NCI-H446 (cell line): Measurements from ENCODE around the gene MCM8.

ENCODE experiments used
- DNase-seq, 2 experiments: peaks; one replicate each; lab custom pipeline; 2025; lab: John Stamatoyannopoulos, UW

Gene MCM8

DNA sequence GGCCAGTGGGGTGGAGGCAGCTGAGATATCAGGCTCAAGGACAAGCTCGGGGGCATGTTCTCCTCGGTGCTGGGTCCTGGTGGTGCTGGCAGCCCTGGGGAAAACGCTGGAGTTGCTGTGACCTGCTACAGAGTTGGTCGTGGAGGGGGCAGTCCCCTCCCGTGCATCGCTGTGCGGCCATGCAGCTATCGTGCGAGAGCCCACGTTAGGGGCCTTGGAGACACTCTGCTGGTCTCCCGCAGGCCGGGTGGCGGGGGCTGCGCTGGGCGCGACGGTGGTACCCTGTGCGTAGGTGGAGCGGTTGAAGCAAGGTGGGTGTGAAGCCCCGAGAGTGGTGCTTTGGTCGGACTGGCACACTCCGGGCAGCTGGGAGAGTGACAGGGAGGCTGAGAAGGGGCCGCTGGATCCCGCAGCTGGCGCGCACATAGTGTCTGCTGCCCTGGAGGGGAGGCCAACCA lies 91.4 kb downstream of the MCM8 start:
- no peak for DNase-seq

DNA sequence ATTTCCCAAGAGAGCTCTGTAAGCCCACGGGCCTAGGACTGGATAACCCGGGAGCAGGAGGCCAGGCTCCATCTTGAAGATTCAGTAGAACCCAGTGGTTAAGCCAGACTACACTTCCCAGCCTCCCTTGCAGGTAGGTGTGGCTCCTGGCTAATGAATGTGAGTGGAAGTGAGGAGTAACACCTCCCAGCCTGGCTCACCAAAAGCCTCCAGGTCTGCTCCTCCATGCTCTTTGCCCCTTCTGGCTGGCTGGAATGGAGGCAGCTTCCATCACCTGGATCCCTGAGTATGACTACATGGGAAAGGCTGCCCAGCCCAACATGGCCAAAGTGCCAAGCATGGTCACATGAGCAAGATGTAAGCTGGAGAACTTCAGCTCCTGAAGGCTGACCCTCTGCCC lies 93.7 kb downstream of the MCM8 start:
- DNase-seq, result no peak

DNA sequence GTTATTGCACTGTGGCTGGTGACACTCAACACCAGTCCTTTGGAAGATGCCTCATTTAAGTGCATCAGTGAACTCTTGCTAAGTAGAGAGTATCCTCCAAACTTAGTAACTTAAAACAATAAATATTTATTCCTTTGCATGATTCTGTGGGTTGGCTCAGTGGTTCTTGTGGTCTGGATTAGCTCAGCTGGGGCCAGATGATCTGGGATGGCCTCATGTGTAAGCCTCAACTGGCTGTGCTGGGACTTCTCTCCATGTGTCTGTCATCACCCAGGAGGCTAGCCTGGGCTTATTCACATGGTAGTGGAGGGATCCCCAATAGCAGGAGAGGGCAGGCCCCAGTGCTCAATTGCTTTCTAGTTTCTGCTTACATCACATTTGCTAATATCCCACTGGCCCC lies 95.1 kb downstream of the MCM8 start:
- no peak for DNase-seq

DNA sequence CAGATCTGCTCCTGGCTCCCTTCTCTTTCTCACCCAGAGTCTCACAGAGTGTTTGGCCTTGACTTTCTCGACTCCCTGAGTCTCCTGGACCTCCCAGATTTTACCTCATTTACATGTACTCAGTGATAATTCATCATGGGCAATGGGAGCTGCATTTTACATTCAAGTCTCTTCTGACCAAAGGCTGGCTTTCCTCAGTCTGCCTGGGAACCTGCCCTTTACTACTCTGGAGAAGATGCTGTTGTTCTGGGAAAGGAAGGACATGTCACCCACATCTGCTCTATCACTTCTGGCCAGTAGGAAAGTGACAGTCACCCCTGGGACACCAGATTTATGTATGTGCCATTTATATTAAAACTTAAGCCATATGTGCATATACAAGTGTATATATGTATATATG lies 96.0 kb downstream of the MCM8 start:
- no peak for DNase-seq

DNA sequence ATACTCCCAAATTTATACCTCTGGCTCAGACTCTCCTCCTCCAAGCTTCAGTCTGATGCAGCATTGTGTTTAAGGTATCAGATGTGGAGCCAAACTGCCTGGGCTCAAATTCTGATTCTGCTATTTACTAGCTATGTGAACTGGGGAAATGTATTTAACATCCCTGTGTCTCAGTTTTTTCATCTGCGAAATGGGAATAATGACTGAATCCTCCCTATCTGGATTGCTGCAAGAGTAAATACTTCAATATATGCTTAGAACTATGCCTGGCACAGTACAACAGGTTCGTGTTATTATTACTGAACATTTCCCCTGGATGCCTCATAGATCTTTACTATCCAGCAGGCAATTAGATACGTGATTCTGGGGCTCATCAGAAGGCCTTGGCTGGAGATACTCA lies 97.9 kb downstream of the MCM8 start:
- DNase-seq, result no peak
